Muscle of back (tissue), 13 donors: ENCODE results near the gene CIC. TPM values are rescaled to one million over a fixed set of nuclear protein-coding genes. Genes with fewer than 3 reads are reported as not detected.

Source experiments
- DNase-seq, 3 donors: peaks; one replicate each; pipeline versions ENCODE4 v3.0.0 to v3.0.0-alpha.2; 2013
- long read RNA-seq, 9 donors: transcript quantifications; one replicate each; lab custom pipeline, GENCODE V29; 2026
- polyA plus RNA-seq, 10 donors: library from polyadenylated mRNA; unstranded; fragments of 120-200 nt; gene quantifications; one replicate each; pipeline ENCODE4 v1.2.1, GENCODE V29; 2013; ENCODE audit not compliant: insufficient read length in 10 of 10

The CIC gene
- 10 to 100 TPM; 26.8 to 42.2 (median 35.7) TPM for polyA plus RNA-seq
- long read RNA-seq, donor 1, partial matches to known transcripts = 0 of 2 reads
- long read RNA-seq, donor 1, other reads (novel, unspliced or antisense) = 0 of 2 reads
- long read RNA-seq, donor 2, partial matches to known transcripts = 0 of 2 reads
- long read RNA-seq, donor 2, other reads (novel, unspliced or antisense) = 0 of 2 reads
- long read RNA-seq, donor 3 = 0 reads
- long read RNA-seq, donor 4 = 0 reads
- long read RNA-seq, donor 5, partial matches to known transcripts = 7 of 14 reads
- long read RNA-seq, donor 5, other reads (novel, unspliced or antisense) = 0 of 14 reads
- long read RNA-seq, donor 6, partial matches to known transcripts = 0 of 2 reads
- long read RNA-seq, donor 6, other reads (novel, unspliced or antisense) = 0 of 2 reads
- long read RNA-seq, donor 7, partial matches to known transcripts = 6 of 6 reads
- long read RNA-seq, donor 7, other reads (novel, unspliced or antisense) = 0 of 6 reads
- long read RNA-seq, donor 8, partial matches to known transcripts = 0 of 3 reads
- long read RNA-seq, donor 8, other reads (novel, unspliced or antisense) = 0 of 3 reads
- long read RNA-seq, donor 9 = 0 reads

GRCh38 chr19:42268704-42269477 is at the start of gene CIC:
Gene CIC (plus strand): TSS chr19:42269252. CDS start chr19:42271784, 2,532 bp downstream.
- peak; percentile 100 for DNase-seq

- peak; percentile 98 to 99 (median 99) for DNase-seq
Observed at GRCh38 chr19:42219812-42220750, 49.0 kb upstream of the CIC start, which contains the start of gene ZNF526. Gene ZNF526 (plus strand): TSS chr19:42220312. CDS start chr19:42224404, 4,092 bp downstream.

- no peak for DNase-seq
Observed at GRCh38 chr19:42220751-42221097, 48.3 kb upstream of the CIC start.

- DNase-seq = no peak
Observed at GRCh38 chr19:42224940-42225717, 43.9 kb upstream of the CIC start.

- no peak for DNase-seq
Observed at GRCh38 chr19:42225718-42226292, 43.2 kb upstream of the CIC start.

GRCh38 chr19:42226886-42227285 is 42.2 kb upstream of the CIC start:
- DNase-seq = no peak

GRCh38 chr19:42228641-42229040 is 40.4 kb upstream of the CIC start:
- DNase-seq = no peak

GRCh38 chr19:42229301-42229854 is 39.7 kb upstream of the CIC start:
- DNase-seq = no peak

- DNase-seq = no peak
Observed at GRCh38 chr19:42229855-42230351, 39.1 kb upstream of the CIC start.

GRCh38 chr19:42230571-42230970 is 38.5 kb upstream of the CIC start:
- DNase-seq = no peak

GRCh38 chr19:42232435-42232834 is 36.6 kb upstream of the CIC start:
- no peak for DNase-seq

GRCh38 chr19:42233106-42233505 is 35.9 kb upstream of the CIC start:
- DNase-seq = no peak

- no peak for DNase-seq
Observed at GRCh38 chr19:42233678-42234292, 35.3 kb upstream of the CIC start.

GRCh38 chr19:42234364-42234763 is 34.7 kb upstream of the CIC start:
- no peak for DNase-seq

GRCh38 chr19:42235181-42235580 is 33.9 kb upstream of the CIC start:
- DNase-seq = no peak

- DNase-seq = no peak
Observed at GRCh38 chr19:42239544-42240220, 29.4 kb upstream of the CIC start.

- DNase-seq = no peak
Observed at GRCh38 chr19:42241279-42241678, 27.8 kb upstream of the CIC start.

- DNase-seq = peak in 1 of 3 donors; percentile 56
Observed at GRCh38 chr19:42242069-42242511, 27.0 kb upstream of the CIC start.
